GM12801 (cell line): Measurements from ENCODE around the gene SGPL1.

Source experiments
- TF ChIP-seq, protein P1 (sequence below): IDR thresholded peaks from one replicate; pipeline ENCODE4 v1.5.1; 2011; ENCODE audit warnings: control low read depth; ENCODE audit not compliant: insufficient read length; ENCODE audit errors: extremely low read depth

SGPL1 gene

DNA sequence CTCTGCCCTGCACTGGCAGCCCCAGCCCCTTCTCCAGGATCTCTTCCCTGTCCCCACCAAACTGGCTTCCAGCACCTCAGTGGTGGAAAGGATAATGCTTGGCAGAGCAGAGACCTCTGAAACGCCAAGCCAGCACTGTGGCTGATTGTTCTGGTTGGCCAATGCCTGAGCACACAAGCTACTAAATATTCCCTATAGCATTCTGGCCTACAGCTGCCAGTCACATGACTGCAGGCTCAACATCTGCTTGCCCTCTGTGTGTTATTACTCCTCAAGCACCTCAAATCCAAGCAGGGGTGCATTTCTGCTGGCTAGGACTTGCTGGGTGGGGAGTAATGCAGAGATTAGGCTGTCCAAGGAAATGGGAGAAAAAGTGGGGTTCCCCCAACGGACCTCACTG is 36.7 kb upstream of the SGPL1 start:
- TF ChIP-seq, protein P1, sequence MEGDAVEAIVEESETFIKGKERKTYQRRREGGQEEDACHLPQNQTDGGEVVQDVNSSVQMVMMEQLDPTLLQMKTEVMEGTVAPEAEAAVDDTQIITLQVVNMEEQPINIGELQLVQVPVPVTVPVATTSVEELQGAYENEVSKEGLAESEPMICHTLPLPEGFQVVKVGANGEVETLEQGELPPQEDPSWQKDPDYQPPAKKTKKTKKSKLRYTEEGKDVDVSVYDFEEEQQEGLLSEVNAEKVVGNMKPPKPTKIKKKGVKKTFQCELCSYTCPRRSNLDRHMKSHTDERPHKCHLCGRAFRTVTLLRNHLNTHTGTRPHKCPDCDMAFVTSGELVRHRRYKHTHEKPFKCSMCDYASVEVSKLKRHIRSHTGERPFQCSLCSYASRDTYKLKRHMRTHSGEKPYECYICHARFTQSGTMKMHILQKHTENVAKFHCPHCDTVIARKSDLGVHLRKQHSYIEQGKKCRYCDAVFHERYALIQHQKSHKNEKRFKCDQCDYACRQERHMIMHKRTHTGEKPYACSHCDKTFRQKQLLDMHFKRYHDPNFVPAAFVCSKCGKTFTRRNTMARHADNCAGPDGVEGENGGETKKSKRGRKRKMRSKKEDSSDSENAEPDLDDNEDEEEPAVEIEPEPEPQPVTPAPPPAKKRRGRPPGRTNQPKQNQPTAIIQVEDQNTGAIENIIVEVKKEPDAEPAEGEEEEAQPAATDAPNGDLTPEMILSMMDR = no peak

DNA sequence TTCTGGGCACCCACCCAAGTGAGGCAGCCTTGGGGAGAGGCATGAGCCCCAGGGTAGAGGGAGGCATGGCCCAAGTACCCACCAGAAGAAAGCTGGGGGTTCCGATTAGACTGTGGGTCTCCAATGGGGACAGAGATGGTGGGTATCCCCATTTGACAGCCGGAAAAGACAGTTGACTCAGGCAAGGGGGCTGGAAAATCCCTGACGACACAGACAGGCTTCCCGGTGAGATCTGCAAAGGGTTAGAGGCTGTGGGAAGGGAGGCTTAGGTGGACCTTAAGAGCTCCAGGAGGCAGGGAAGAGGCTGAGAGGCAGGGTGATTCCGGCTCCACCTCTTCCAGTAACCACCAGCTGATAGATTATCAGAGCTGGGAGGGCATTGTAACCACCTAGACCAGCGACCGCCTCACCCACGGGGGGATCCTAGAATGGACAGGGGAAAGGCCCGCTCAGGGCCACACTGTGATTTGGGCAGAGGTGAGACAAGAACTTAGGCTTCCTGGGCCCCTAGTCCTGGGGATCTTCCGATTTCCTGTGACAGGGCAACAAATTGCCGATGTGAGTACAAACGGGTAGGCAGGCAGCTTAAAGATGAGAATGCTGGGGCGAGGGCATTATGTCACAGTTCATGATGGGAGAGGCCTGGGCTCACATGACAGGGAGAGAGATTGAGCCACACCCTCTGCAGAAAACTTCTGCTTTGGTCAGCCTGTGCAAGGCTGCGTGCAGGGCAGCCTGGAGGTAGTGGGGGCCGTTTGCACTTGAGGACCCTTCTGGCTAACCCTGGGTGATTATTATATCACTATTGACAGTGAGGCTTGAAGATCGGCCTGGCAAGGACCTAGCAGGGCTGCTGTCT is 36.0 kb upstream of the SGPL1 start:
- TF ChIP-seq, protein P1 = no peak

DNA sequence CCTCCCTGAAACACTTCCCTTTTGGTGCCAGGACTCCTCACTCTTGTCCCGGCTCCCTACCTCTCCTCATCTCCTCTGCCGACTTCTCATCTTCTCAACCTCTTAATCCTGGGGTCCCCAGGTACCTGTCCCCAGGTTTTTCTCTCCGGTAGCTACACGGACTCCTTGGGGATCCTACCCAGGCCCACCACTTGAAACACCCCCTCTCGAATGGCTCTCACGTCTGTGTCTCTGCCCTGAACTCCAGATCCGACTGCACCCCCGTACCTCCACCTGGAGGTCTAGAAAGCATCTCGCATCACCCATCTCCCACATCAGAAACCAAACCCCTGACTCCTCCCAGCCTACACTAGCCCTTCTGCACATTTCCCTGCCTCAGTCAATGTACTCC is 35.4 kb upstream of the SGPL1 start:
- TF ChIP-seq, protein P1 = no peak

DNA sequence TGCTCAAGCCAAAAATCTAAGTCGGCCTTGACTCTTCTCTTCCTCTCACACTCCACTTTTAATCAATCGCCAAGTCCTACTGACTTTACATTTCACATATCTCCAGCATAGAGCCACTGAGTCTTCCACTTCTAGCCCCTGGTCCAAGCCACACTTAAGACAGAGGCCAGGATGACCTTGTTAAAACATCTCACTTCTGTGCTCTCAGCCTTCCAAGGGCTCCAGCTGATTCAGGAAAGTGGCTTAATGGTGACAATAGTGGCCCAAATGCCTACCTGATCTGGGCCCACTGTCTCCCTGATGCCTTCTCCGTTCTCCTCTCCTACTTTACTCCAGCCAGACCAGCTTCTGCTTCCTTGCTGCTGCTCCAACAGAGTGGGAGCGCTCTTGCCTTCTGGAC is 35.0 kb upstream of the SGPL1 start:
- TF ChIP-seq, protein P1 = no peak

DNA sequence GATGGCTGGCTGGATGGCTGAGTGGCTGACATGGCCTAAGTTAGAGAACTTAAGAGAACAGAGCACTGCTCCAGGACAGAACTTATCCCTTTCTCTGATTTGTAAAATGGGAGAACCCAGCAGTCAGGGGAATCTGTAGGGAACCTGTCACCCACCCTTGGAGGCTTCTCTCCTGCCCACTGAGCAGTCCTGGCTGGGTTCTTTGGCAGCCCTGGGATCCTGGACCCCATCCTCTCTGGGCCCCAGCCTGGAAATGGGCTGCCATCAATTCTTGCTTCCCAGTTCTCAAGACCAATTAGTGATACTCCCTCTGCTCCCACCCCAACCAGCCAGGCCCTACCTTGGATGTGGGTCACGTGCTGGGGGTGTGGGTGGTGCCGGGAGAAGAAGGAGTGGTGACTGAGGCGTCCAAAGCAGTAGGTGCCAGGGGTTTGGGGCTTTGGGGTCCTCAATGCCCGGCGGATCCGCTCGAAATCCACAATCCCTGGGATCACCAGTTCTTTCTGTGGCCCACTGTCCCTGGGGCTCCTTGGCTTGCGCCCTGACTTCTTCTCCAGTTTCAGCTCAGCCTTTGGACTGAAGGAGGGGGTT is 34.2 kb upstream of the SGPL1 start:
- TF ChIP-seq, protein P1 = no peak

DNA sequence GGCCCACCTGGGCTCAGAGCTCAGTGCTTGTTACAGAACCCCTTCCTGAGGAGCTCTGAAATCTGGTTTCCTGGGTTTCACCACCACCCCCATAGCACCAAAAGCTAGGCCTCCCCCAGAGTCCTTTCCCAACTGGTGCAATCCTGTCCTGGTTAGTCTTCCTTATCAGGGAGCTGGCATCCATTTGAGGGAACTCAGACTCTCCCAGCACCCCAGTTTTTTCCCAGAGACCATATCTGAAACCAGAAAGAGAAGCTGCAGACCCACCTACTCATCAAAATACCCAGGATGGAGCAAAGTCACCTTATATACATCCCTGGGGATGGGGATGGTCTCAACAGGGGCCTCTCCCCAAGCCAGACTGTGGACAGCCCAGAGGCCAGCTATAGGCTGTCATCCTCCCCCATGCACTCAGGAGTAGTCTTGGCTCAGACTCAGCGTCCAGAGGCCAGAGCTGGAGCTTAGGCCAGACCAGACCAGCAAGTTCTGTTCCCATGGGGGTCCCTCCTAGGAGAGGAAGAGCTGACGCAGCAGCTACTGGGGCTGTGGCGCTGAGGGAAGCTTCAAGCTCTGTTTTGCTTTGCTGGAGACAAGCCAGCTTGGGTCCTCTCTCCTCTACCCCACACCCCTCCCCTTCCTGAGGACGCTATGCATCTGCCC is 33.5 kb upstream of the SGPL1 start:
- TF ChIP-seq, protein P1 = no peak
